HEK293T (cell line): Measurements from ENCODE around the gene PDZD2.

Experiments used
- BHLHE40 ChIP-seq: fragments of 450-650 bp; IDR thresholded peaks from 2 replicates; pipeline ENCODE4 v1.6.1; 2016; ENCODE audit warnings: mild to moderate bottlenecking, moderate library complexity, borderline replicate concordance
- FOXK2 ChIP-seq: fragments of 450-650 bp; IDR thresholded peaks from 2 replicates; pipeline ENCODE4 v1.6.1; 2016; ENCODE audit warnings: mild to moderate bottlenecking
- HDGF ChIP-seq: fragments of 450-650 bp; IDR thresholded peaks from 2 replicates; pipeline ENCODE4 v1.6.1; 2017; ENCODE audit warnings: antibody characterized with exemption, borderline replicate concordance

DNA sequence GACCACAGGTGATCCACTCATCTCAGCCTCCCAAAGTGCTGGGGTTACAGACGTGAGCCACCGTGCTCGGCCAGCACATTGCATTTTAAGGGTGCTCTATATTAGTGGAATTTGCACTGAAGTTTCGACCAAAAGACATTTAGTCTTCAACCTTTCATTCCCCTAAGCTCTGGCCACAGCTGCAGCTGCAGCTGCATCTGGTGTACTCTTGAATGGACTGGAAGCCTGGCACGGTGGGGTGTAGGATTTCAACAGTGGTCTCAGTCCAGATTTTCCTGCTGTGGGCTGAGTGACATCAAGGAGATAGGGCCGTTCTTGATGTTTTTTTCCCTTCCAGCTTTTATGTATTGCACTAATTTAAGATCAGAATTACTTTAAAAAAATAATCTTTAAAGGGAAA, 255.2 kb downstream of the PDZD2 start:
- no peak for TF ChIP-seq HDGF
- no peak for TF ChIP-seq BHLHE40
- no peak for TF ChIP-seq FOXK2
